ENCODE measurements around the gene FAM53B. TPM values are rescaled to one million over a fixed set of nuclear protein-coding genes. Genes with fewer than 3 reads are reported as not detected.

The FAM53B gene
- total RNA-seq, 1 donor from 2014 or later: 48.0 TPM

DNA sequence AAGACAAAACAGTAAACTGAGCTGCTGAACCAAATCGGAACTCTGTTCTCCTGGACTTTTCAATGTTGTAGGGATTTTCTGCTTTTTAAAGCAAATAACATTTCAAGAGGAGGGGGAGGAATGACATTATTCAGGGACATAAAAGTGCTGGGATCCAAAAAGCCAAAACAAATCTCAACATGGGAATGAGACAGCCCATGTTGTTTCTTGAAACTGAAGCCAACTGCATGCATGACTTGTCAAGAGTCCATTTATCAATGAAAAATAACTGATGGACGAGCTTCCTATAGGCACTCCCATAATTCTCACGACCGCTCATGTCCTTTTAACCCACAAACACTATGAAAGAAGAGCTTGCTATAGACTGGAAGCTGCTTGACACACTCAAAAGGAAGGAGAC, 27.8 kb downstream of the FAM53B start:
- intact Hi-C loops (cut with DNase I): no loop called here
- ATAC-seq: no peak
- DNase-seq (ENCODE audit: low spot score): no peak

GRCh38 chr10:124715439-124715838, 28.7 kb downstream of the FAM53B start:
- intact Hi-C loops (cut with DNase I): no loop called here
- ATAC-seq: no peak
- no peak for DNase-seq (ENCODE audit: low spot score)

- intact Hi-C loops (cut with DNase I): no loop called here
- DNase-seq (ENCODE audit: low spot score) (no peak), ATAC-seq (no peak)
These were observed 30.4 kb downstream of the FAM53B start for GRCh38 chr10:124713679-124714255.

DNA sequence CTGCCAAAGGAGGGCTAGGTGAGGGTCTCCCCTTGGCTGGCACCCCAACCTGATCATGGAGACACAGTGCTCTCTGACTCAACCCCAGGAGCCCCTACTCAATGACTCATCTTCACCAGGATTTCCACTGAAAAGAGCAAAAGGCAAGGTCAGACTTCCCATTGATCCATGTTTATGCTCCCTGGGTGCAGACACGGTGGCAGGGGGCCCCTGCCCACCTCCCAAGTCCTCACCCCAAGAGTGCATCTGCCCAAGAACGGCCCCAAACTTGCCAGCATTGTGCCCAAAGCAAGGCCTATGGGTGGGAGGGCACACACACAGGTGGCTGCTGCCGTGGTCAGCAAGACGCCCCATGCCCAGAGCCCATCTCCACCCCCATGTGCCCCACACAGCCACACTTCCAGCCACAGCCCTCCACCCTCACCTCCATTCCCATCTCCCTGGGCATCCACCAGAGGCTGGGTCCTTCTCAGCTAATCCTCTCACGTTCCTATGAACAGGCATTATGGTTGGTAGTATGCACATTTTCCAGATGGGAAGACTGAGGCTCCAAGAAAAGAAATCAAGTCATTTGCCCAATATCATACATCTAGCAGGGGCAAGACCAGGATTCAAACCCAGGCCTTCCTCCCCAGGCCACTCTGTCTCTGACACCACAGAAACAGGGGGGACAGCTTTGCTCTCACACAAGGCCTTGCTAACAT, 31.3 kb downstream of the FAM53B start:
- intact Hi-C loops (cut with DNase I): no loop called here
- no peak for DNase-seq (ENCODE audit: low spot score)

GRCh38 chr10:124711145-124711544, 33.0 kb downstream of the FAM53B start:
- ATAC-seq (no peak), DNase-seq (ENCODE audit: low spot score) (no peak)
- intact Hi-C loops (cut with DNase I): no loop called here

More for the DNA sequence above, 31.3 kb downstream of the FAM53B start:
- ATAC-seq: no peak

DNA sequence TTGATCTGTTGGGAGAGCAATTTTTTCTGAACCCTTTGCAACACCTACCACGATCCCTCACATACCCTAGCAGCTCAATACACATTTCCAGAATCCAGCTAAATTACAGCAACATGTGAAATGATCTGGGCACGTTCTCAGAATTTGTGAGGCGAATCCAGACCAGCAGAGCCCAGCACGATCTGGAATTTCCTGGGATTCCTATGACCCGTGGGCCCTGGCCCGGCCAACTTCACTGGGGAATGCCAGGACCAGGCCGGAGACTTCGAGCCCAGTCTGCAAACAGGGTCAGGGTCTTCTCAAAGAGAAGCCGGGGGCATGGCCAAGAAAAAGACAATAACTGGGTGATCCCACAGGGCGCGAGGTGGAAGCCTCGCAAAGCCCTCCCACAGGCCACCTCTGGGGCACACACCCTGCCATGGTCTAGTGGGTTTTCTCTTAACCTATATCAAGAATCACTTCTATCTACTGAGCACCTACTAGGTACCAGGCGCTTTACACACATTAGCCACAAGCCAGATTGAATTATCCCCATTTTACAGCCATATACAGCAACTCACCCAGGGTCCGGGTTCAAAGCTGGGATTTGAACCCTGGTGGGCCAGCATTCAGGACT, 33.8 kb downstream of the FAM53B start:
- DNase-seq (ENCODE audit: low spot score): no peak
- intact Hi-C loops (cut with DNase I): no loop called here
- peak; percentile 40 for ATAC-seq

- DNase-seq (ENCODE audit: low spot score) (no peak), ATAC-seq (peak; percentile 70)
- intact Hi-C loops (cut with DNase I): no loop called here
These were observed 34.3 kb downstream of the FAM53B start for GRCh38 chr10:124709861-124710260.

DNA sequence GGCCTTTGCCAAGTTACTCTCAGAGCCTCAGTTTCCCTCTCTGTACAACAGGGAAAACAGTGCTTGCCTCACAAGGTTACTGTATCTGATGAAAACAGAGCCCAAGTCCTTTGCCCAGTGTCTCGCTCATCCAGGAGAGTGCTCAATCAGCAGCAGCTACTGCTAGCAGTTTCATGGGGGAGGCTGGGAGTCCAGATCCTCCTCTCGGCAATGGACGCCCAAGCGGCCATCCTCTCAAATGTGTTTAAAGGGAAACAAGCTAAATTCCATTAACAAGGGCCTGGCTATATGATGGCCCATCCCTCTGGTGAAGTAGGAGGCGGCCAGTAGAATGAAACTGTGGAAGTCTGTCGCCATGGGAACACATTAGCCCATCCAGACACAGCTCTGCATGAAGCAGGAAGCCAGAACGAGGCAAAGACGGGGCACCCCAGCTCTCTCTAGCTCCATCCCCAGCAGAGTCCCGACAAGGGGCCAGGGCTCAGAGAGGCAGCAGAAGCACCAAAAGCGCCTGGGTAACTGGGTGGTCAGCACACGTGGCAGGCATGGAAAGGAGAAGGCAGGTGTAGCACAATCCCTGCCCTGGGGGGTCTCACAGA, 35.2 kb downstream of the FAM53B start:
- intact Hi-C loops (cut with DNase I): no loop called here
- peak; percentile 33 for ATAC-seq

GRCh38 chr10:124708246-124708779, 35.9 kb downstream of the FAM53B start:
- DNase-seq (ENCODE audit: low spot score) (no peak), ATAC-seq (no peak)
- intact Hi-C loops (cut with DNase I): no loop called here

More for the DNA sequence above, 35.2 kb downstream of the FAM53B start:
- DNase-seq (ENCODE audit: low spot score): no peak

DNA sequence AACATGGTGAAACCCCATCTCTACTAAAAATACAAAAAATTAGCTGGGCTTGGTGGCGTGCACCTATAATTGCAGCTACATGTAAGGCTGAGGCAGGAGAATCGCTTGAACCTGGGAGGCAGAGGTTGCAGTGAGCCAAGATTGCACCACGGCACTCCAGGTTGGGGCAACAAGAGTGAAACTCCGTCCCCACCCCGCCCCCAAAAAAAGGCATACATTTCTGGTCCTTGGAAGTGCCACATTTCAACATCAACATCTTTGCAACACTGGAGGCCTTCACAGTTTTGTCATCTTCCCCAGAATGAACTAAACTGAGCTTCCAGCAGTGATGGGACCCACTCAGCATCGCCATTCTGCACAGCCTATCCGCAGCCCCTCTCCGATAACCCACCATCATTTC, 36.6 kb downstream of the FAM53B start:
- no peak for ATAC-seq
- no peak for DNase-seq (ENCODE audit: low spot score)
- intact Hi-C loops (cut with DNase I): no loop called here

GRCh38 chr10:124707144-124707467, 37.1 kb downstream of the FAM53B start:
- ATAC-seq (no peak), DNase-seq (ENCODE audit: low spot score) (no peak)
- intact Hi-C loops (cut with DNase I): no loop called here

GRCh38 chr10:124706462-124707143, 37.6 kb downstream of the FAM53B start:
- no peak for ATAC-seq
- no peak for DNase-seq (ENCODE audit: low spot score)
- intact Hi-C loops (cut with DNase I): no loop called here

- DNase-seq (ENCODE audit: low spot score) (no peak), ATAC-seq (peak; percentile 7)
- intact Hi-C loops (cut with DNase I): no loop called here
These were observed 38.2 kb downstream of the FAM53B start for GRCh38 chr10:124705817-124706461.

GRCh38 chr10:124705381-124705740, 38.8 kb downstream of the FAM53B start:
- DNase-seq (ENCODE audit: low spot score) (no peak), ATAC-seq (no peak)
- intact Hi-C loops (cut with DNase I): no loop called here

GRCh38 chr10:124704428-124705380, 39.5 kb downstream of the FAM53B start:
- ATAC-seq (no peak), DNase-seq (ENCODE audit: low spot score) (no peak)
- intact Hi-C loops (cut with DNase I): no loop called here

GRCh38 chr10:124703778-124704427, 40.3 kb downstream of the FAM53B start:
- DNase-seq (ENCODE audit: low spot score): peak; percentile 88
- intact Hi-C loops (cut with DNase I): no loop called here
- peak; percentile 82 for ATAC-seq

DNA sequence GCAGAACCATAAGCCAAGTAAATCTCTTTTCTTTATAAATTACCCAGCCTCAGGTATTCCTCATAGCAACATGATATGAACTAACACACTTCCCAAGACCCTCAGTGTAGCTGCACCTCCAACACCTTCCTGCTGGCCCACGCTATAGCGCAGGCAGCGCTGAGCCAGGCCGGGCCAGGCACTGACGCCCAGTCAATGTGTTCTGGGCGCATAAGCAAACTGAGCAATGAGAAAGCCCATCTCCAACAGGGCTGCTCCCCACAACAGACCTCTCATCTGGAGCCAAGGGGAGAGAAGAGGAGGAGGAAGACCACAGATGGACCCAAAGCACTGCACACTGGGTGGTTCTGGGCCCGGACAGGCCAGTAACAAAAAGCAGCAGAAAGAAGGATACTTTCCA, 40.8 kb downstream of the FAM53B start:
- ATAC-seq: peak; percentile 0
- intact Hi-C loops (cut with DNase I): no loop called here

More for the DNA sequence above, 40.8 kb downstream of the FAM53B start:
- DNase-seq (ENCODE audit: low spot score): no peak
